DMS114 treated with DMSO at 0.1 percent for 48 hours (cell line): Measurements from ENCODE around the gene PICK1.

Source experiments
- DNase-seq: peaks from one replicate; lab custom pipeline; 2025; ENCODE audit not compliant: unreplicated experiment; lab: John Stamatoyannopoulos, UW

Gene PICK1

GRCh38 chr22:38046070-38046748 lies 11.0 kb upstream of the PICK1 start:
- no peak for DNase-seq

- no peak for DNase-seq
Measured at GRCh38 chr22:38049812-38050619, 7.2 kb upstream of the PICK1 start.

DNA sequence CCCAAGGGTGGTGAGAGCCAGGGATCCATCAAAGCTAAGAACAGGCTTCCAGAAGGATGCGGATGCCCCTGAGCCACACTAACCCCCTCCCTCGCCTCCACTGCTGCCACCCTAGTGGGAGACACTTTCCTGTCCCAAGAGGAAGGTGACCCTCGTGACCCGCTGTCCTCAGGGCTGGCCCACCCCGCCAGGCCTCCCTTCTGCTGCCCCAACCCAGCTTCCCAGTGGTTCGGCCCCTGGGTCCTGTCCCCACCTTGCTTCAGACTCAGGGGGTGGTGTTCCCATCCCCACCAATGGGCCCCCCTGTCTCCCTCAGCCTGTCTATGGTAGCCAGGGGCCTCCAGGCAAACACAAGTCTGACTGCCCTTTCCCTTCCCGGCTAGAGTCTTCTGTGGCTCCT lies 6.5 kb upstream of the PICK1 start:
- no peak for DNase-seq

DNA sequence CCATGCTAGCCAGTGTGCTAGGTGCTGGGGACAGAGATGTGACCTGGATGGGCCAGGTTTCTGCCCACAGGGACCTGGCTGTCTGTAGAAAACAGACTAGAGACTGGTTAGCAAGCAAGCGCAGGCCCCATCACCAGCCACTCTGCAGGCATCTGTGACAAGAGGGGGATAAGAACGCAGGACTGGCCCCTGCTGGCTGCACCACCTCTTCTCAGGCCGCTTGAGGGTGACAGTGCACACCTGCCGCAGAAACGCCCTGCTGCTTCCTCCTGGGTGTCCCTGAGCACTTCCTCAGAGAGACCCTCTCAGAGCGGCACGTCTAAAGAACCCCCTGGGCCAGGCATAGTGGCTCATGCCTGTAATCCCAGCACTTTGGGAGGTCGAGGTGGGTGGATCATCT lies 5.9 kb upstream of the PICK1 start:
- DNase-seq = no peak

GRCh38 chr22:38051900-38052862 lies 5.0 kb upstream of the PICK1 start:
- peak; percentile 55 for DNase-seq

DNA sequence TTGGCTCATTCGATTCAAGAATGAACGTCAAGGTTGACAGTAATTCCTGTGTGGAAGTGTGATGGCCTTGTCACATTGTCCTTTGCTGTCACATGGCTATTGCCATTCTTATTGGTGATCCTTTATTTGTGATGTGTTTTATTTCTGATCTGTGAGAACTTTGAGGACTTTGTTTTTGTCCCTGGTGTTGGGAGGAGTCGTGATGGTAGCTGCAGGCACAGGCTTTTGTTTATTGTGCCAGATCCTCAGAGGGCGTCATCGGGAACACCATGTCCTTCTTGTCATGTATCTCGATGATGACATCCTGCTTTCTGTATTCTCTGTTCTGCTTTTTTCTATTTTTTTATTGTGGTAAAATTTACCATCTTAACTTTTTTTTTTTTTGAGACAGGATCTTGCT lies 5.6 kb downstream of the PICK1 start:
- no peak for DNase-seq

DNA sequence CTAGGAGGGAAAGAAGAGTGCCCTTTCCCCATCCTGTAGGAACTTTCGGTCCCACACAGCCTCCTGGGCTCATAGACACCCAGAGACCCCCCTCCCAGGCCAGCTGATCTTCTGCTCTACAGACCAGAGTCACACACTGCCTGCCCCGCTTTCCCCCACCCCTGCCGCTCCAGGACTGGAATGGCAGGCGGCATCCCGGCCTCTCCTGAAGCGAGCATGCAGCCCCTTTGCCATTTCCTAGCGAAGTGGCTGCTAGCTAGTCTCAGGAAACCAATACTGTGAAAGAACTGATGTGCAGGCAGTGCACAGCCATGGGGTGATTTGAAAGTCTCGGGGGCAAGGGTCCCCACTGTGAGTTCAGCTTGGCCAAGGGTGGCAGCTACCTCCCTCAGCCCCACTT lies 8.3 kb downstream of the PICK1 start:
- no peak for DNase-seq

GRCh38 chr22:38066381-38067027 lies 9.3 kb downstream of the PICK1 start:
- no peak for DNase-seq

DNA sequence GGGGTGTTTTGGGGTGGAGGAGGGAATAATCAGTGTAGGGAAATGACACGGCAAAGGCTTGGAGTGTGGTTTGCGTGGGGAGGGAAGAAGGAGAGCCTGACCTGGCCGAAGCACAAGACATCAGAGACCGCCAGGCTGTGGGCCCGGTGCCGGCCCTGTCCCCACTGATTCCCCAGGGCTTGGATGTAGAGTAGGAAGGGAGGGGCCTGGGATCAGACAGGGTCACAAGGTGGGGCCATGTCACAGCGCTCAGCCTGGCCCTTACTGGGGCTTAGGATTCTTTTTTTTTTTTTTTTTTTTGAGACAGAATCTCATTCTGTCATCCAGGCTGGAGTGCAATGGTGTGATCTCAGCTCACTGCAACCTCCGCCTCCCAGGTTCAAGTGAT lies 9.8 kb downstream of the PICK1 start:
- DNase-seq = no peak

- DNase-seq = no peak
Measured at GRCh38 chr22:38067761-38068360, 10.7 kb downstream of the PICK1 start.

GRCh38 chr22:38068641-38069371 lies 11.6 kb downstream of the PICK1 start:
- DNase-seq = no peak

DNA sequence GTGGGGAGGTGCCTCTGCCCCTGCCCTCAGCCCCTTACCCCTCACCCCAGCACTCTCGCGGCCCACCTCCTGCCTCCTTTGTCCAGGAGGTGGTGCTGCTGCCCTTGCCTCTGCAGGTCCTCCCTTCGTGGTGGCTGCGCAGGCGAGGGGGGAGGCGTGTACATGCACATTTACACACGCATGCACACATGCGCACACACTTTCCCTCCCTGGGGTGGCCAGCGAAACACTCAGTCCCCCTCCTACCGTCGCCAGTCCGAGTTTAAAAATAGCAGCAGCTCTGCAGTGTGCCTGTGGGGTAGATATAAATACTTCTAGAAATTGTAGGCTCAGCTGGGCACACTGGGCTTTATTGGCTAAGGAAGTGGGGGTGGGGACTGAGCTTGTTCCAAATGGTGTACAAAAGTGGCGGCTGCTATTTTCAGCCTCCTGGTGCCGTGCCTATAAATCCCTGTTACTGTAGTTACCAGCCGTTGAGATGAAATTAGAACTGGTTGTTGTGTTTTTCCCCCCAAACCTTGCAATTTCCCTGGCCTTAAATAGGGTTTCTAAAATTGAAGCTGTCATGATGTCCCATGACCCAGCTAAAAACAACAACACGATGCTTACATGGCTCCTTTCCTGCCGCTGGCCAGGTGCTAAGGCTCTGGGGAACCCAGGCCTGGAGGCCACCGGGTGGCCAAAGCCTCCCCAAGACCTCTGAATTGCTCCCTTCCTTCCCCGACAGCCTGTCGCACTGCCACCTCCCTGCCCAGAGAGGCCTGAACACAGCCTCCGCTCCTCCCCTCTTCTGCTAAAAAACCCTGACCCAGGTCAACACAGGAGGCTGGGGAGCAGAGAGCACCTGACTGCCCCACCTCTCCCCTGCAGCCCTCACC lies 12.4 kb downstream of the PICK1 start:
- no peak for DNase-seq

- no peak for DNase-seq
Measured at GRCh38 chr22:38070250-38070921, 13.2 kb downstream of the PICK1 start.

DNA sequence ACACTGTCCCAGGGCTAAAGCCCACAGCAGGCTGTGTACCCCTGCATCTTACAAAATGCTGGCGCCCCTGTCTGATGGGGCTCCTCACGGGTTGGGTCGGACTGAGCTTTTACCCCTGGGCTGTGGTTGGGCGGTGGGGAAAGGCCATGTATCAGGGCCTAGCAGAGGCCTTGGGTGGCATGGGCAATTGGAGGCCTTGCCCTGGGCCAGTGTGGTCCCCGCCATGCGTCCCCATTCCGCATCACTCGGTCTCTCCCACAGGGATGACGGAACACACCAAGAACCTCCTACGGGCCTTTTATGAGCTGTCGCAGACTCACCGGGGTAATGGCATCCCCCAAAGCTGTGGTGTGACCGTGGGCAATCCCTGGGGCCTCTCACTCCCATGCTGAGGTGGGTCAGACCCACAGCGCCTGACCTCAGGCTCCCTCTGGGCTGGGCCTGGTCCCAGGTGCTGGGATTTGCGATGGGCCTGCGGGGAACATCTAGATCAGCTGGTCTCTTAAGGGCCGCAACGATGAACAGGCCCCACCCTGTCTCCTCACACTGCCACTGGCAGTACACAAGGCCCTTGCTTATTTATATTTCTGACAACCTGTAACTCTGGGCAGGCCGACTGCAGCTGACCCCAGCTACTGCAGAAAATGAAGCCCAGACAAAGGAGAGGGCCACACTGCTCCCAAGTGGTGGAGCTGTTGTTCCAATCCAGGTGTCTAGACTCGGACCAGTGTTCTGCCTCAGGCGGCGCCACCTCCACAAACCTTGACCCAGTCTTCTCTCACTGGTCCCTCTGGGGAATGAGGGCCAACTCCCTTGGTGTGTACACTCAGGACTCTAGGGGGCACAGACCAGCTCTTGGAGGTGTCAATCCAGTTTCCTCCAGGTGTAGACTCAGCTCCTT lies 14.5 kb downstream of the PICK1 start:
- no peak for DNase-seq

DNA sequence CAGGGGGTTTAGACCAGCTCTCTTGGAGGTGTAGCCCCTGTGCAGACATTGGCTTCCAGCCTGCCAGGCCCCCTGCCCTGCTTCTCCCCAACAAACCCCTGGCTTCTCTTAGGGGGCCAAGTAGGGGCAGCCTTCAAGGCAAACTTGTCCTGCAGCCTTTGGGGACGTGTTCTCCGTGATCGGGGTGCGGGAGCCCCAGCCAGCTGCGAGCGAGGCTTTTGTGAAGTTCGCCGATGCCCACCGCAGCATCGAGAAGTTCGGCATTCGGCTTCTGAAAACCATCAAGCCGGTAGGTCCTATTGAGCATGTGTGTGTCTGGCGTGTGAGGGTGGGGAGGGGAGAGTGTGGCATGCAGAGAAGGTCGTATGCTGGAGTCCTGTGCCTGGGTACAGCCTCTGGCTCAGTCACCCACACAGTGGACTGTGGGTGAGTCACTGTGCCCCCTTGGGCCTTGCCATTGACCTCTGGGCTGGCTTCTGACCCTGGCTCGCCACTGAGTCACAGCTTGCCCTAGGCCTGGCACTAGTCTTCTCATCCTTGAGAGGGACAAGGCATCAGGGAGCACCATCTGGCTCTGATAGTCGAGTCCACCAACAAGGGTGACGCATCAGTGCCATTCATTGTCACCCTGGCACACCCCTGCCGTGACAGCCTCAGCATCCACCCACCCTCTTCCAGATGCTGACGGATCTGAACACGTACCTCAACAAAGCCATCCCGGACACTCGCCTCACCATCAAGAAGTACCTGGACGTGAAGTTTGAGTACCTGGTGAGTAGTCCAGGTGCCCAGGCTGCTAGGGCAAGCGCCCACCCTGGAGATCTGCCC lies 15.3 kb downstream of the PICK1 start:
- DNase-seq = no peak
